ENCODE measurements around the gene KLK10. TPM values are rescaled to one million over a fixed set of nuclear protein-coding genes. Genes with fewer than 3 reads are reported as not detected.

Gene KLK10
- total RNA-seq, 4 donors from 2014 or later, result 1.0 TPM; not detected in 3

- TF ChIP-seq, protein P1, sequence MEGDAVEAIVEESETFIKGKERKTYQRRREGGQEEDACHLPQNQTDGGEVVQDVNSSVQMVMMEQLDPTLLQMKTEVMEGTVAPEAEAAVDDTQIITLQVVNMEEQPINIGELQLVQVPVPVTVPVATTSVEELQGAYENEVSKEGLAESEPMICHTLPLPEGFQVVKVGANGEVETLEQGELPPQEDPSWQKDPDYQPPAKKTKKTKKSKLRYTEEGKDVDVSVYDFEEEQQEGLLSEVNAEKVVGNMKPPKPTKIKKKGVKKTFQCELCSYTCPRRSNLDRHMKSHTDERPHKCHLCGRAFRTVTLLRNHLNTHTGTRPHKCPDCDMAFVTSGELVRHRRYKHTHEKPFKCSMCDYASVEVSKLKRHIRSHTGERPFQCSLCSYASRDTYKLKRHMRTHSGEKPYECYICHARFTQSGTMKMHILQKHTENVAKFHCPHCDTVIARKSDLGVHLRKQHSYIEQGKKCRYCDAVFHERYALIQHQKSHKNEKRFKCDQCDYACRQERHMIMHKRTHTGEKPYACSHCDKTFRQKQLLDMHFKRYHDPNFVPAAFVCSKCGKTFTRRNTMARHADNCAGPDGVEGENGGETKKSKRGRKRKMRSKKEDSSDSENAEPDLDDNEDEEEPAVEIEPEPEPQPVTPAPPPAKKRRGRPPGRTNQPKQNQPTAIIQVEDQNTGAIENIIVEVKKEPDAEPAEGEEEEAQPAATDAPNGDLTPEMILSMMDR (IDR thresholded peaks at IDR 0.05; ENCODE audit: low read depth), result no peak
These were observed 2.5 kb downstream of the KLK10 start for GRCh38 chr19:51016798-51017683.

DNA sequence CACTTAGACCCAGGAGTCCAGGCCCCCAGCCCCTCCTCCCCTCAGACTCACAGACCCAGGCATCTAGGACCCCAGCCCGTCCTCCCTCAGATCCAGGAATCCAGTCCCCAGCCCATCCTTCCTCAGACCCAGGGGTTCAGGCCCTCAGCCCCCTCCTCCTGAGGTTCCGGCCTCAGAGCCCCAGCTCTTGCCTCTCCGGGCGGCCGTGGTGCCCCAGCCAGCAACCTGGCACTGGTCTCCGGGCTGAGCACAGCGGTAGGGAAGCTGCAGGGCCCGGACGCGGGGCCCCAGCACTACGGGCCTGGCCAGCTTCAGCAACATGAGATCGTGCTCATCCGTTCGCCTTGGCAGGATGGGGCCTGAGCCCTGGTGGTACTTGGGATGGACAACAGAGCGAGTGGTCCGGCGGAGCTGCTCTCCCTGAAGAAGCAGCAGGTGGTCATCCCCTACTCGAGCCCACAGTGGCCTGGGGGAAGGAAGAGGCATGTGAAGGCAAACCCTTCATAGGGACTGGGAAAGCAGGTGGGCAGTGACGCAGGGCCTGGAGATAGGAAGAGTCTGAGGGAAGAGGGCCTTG lies 3.7 kb downstream of the KLK10 start:
- TF ChIP-seq, protein P1 (IDR thresholded peaks at IDR 0.05; ENCODE audit: low read depth), result no peak

DNA sequence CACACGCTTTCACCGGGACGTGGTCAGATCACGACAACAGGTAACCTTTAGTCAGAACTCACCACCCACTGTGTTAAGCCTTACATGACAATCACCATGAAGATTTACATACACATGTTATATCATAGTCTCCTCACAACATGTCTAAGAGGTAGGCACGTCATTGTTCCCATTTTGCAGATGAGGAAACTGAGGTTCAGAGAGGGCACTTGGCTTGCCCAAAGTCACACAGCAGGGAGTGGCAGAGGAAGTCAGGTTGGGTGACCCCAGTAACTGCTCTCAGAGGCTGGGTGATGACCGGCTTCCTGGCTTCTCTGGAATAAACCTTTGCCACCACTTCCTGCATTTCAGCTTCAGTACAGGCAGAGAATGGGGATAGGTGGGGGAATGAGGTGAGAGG lies 5.3 kb downstream of the KLK10 start:
- TF ChIP-seq, protein P1 (IDR thresholded peaks at IDR 0.05; ENCODE audit: low read depth), result no peak

GRCh38 chr19:51012661-51013190 lies 6.8 kb downstream of the KLK10 start:
- TF ChIP-seq, protein P1 (IDR thresholded peaks at IDR 0.05; ENCODE audit: low read depth), result no peak

GRCh38 chr19:51010066-51010795 lies 9.3 kb downstream of the KLK10 start:
- TF ChIP-seq, protein P1 (IDR thresholded peaks at IDR 0.05; ENCODE audit: low read depth), result no peak

- TF ChIP-seq, protein P1 (IDR thresholded peaks at IDR 0.05; ENCODE audit: low read depth), result no peak
These were observed 10.2 kb downstream of the KLK10 start for GRCh38 chr19:51009061-51009891.

Data from subcutaneous adipose tissue (tissue), 4 donors.